PC-9 (cell line): ENCODE data around the gene GNG13. TPM values are rescaled to one million over a fixed set of nuclear protein-coding genes. Genes with fewer than 3 reads are reported as not detected.
"Not testable (repeated sequence)": the region's sequence is repeated elsewhere in the genome, so short reads cannot be mapped to it uniquely, and the experiment has no call there.

ENCODE experiments used
- BruUV-seq: library from RNA; stranded (reverse); fragments of 400-500 nt; replicated peaks from 2 replicates; lab custom pipeline; 2021; lab: Mats Ljungman, UMichigan
- CTCF ChIA-PET: fragments of 300-600 bp; sonication (Branson Sonifier 250); formaldehyde crosslinking; loops from one replicate; lab custom pipeline; 2022; ENCODE audit warnings: antibody characterized with exemption; lab: Charles Lee
- POLR2A ChIA-PET: fragments of 300-600 bp; sonication (Branson Sonifier 250); formaldehyde crosslinking; loops from one replicate; lab custom pipeline; 2022; ENCODE audit warnings: antibody characterized with exemption; ENCODE audit not compliant: unreplicated experiment; lab: Charles Lee
- DNase-seq, 2 experiments: peaks; one replicate each; pipeline versions ENCODE4 v3.0.0 to v3.0.0-alpha.2; 2015 to 2022; ENCODE audit warnings: mixed read lengths in 1 of 2
- H2AFZ ChIP-seq: fragments of 200-600 bp; sonication (generic); 2 replicates; pipeline ENCODE4 v1.8.1; 2017; ENCODE audit warnings: antibody characterized with exemption
- H3F3A ChIP-seq: fragments of 200-600 bp; sonication (generic); 2 replicates; pipeline ENCODE4 v1.8.1; 2017; ENCODE audit warnings: antibody characterized with exemption, mild to moderate bottlenecking, low read depth; ENCODE audit not compliant: insufficient read depth
- H3K27ac ChIP-seq: fragments of 200-600 bp; sonication (generic); 2 replicates; pipeline ENCODE4 v1.6.1; 2016; ENCODE audit warnings: mixed run types
- H3K27me3 ChIP-seq: fragments of 200-600 bp; sonication (generic); 2 replicates; pipeline ENCODE4 v1.6.1; 2016; ENCODE audit warnings: low read depth, mixed run types; ENCODE audit not compliant: insufficient read depth
- H3K36me3 ChIP-seq: fragments of 200-600 bp; sonication (generic); 2 replicates; pipeline ENCODE4 v1.6.1; 2016; ENCODE audit warnings: low read depth, mixed run types
- H3K4me1 ChIP-seq: fragments of 200-600 bp; sonication (generic); replicated peaks from 2 replicates; pipeline ENCODE4 v1.6.1; 2016; ENCODE audit warnings: mixed run types; ENCODE audit not compliant: insufficient read depth
- H3K4me2 ChIP-seq: fragments of 200-600 bp; sonication (generic); 2 replicates; pipeline ENCODE4 v1.6.1; 2017; ENCODE audit warnings: mixed run types
- H3K4me3 ChIP-seq: fragments of 200-600 bp; sonication (generic); 2 replicates; pipeline ENCODE4 v1.6.1; 2016; ENCODE audit warnings: mixed run types
- H3K79me2 ChIP-seq: fragments of 200-600 bp; sonication (generic); 2 replicates; pipeline ENCODE4 v1.6.1; 2017; ENCODE audit warnings: low read depth, mixed run types
- H3K9me2 ChIP-seq: fragments of 200-600 bp; sonication (generic); 2 replicates; pipeline ENCODE4 v1.8.1; 2017; ENCODE audit warnings: mild to moderate bottlenecking; ENCODE audit not compliant: insufficient read depth
- H3K9me3 ChIP-seq: fragments of 200-600 bp; sonication (generic); 2 replicates; pipeline ENCODE4 v1.8.1; 2016; ENCODE audit warnings: low read depth; ENCODE audit not compliant: insufficient read depth
- H4K20me1 ChIP-seq: fragments of 200-600 bp; sonication (generic); 2 replicates; pipeline ENCODE4 v1.8.1; 2017; ENCODE audit not compliant: insufficient read depth
- EZH2 ChIP-seq: fragments of 200-600 bp; sonication (generic); IDR thresholded peaks from 2 replicates; pipeline ENCODE4 v1.8.0; 2017; ENCODE audit warnings: antibody characterized with exemption, low read depth
- intact Hi-C: fragments of 100-400 bp; cut with micrococcal nuclease; formaldehyde crosslinking; loops from one replicate; pipeline ENCODE4 v1.10.0; 2022; ENCODE audit not compliant: unreplicated experiment
- total RNA-seq: library from RNA; stranded (reverse); gene quantifications from 2 replicates; pipeline ENCODE4 v1.2.3, GENCODE V29; 2021
- TF ChIP-seq, protein P1 (sequence below): fragments of 200-600 bp; sonication (generic); conservative IDR thresholded peaks from 2 replicates; pipeline ENCODE4 v1.6.1; 2017; ENCODE audit warnings: mixed run types, antibody characterized with exemption, mild to moderate bottlenecking, moderate library complexity

GNG13 gene
- total RNA-seq, 1 experiment from 2014 or later, result not detected

DNA sequence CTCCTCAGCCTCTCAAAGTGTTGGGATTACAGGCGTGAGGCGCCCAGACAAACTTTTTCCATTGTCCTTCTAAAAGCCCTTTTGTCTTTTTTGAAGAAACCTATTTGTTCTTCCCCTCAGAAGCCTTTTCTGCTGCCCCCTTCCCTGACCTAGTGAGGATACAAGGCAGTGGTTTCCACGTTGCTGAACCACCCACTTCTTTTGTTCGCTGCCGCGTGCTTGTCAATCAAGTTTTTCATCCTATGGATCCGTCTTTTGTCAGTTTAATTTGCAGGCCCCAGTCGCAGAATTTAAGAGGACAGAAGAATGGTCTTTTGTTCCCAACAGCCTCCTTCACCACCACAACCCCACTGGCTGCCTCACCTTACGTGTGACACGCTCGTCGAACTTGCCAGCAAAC lies 20.2 kb upstream of the GNG13 start:
- DNase-seq, result no peak
- Histone ChIP-seq H3K27ac (no peak overlapping the region), H2AFZ (no peak overlapping the region), H3K4me3 (no peak overlapping the region), H4K20me1 (no peaks in the 10 kb centered on the region), H3K36me3 (no peaks in the 10 kb centered on the region), H3K27me3 (peaks cover 77% of the 10 kb centered on the region), H3K9me3 (no peaks in the 10 kb centered on the region), H3F3A (no peaks in the 10 kb centered on the region), H3K4me2 (no peak overlapping the region), H3K9me2 (no peaks in the 10 kb centered on the region), H3K4me1 (no peaks in the 10 kb centered on the region), H3K79me2 (no peaks in the 10 kb centered on the region)
- BruUV-seq, result no TSS peak
- intact Hi-C loops, result no loop called here
- no peak for TF ChIP-seq EZH2
- TF ChIP-seq, protein P1, sequence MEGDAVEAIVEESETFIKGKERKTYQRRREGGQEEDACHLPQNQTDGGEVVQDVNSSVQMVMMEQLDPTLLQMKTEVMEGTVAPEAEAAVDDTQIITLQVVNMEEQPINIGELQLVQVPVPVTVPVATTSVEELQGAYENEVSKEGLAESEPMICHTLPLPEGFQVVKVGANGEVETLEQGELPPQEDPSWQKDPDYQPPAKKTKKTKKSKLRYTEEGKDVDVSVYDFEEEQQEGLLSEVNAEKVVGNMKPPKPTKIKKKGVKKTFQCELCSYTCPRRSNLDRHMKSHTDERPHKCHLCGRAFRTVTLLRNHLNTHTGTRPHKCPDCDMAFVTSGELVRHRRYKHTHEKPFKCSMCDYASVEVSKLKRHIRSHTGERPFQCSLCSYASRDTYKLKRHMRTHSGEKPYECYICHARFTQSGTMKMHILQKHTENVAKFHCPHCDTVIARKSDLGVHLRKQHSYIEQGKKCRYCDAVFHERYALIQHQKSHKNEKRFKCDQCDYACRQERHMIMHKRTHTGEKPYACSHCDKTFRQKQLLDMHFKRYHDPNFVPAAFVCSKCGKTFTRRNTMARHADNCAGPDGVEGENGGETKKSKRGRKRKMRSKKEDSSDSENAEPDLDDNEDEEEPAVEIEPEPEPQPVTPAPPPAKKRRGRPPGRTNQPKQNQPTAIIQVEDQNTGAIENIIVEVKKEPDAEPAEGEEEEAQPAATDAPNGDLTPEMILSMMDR, result no peak
- CTCF ChIA-PET, result no interaction called here
- POLR2A ChIA-PET, result no interaction called here

DNA sequence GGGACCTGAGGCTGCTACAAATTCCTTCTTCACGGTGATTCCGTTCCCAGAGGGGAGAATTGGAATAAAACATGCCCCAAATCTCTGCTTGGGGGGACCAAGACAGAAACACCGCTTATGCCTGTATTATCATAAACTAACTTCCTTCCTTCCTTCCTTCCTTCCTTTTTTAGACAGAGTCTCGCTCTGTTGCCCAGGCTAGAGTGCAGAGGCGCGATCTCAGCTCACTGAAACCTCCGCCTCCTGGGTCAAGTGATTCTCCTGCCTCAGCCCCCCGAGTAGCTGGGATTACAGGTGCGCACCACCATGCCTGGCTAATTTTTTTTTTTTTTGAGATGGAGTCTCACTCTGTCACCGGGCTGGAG lies 19.5 kb upstream of the GNG13 start:
- H3K27ac ChIP-seq, H3K9me2 ChIP-seq, H3K36me3 ChIP-seq, H3K4me2 ChIP-seq, H3K9me3 ChIP-seq, H2AFZ ChIP-seq, H3F3A ChIP-seq, POLR2A ChIA-PET, intact Hi-C loops, DNase-seq, H3K4me1 ChIP-seq, H4K20me1 ChIP-seq, H3K79me2 ChIP-seq, H3K4me3 ChIP-seq, BruUV-seq: not testable (repeated sequence)
- CTCF ChIA-PET, result interaction anchor here (0.8 kb wide), 1 partner anchor 174 kb away, joined by 16 read pairs; no protein-coding TSS in a partner anchor
- H3K27me3 ChIP-seq, result peaks cover 70% of the 10 kb centered on the region

DNA sequence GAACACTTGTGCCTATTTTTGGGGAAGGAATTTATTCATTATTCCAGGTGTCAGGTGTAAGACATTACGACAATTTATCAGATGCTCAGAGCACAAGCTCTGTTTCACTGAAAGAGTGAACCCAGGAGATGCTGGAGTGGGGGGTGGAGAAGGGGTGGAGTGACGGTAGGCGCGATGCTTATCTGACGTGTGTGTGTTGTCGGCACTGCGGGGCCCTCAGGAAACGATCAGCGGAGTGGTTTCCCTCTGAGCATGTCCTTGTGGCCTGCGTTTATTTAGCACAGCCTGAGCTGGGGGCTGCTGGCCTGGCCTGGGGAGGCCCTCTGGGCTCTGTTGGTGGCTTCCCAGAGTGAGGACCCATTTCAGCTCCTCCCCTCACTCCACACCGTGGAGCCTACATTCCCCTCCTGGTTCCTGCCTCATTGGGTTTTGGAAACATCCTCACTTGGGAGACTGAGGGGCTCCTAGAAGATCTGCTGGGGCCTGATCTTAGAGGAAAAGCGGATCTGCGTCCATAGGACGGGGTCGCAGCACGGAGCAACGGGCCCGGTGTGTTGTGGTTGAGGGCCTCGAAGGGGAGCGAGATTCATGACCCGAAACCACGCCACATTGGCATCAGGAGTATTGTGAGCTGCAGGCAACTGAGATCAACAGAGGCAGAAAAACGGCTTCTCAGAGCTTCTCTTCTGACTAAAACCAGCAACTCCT lies 19.0 kb upstream of the GNG13 start:
- intact Hi-C loops, result loop anchor here (10.0 kb wide), 1 partner anchor 155 kb away; the partner anchor contains the start of gene LMF1
- no peak for DNase-seq
- Histone ChIP-seq H3K4me2 (no peak overlapping the region), H3K4me1 (peaks cover 11% of the 10 kb centered on the region), H3K9me3 (no peaks in the 10 kb centered on the region), H4K20me1 (no peaks in the 10 kb centered on the region), H3K4me3 (no peak overlapping the region), H3K36me3 (no peaks in the 10 kb centered on the region), H3K79me2 (no peaks in the 10 kb centered on the region), H3K27me3 (peaks cover 65% of the 10 kb centered on the region), H3F3A (no peaks in the 10 kb centered on the region), H3K27ac (no peak overlapping the region), H2AFZ (no peak overlapping the region), H3K9me2 (no peaks in the 10 kb centered on the region)
- ChIA-PET CTCF (interaction anchor here (0.8 kb wide), 1 partner anchor 175 kb away, joined by 16 read pairs; no protein-coding TSS in a partner anchor), POLR2A (no interaction called here)
- TF ChIP-seq, protein P1, result no peak
- TF ChIP-seq EZH2, result no peak
- BruUV-seq, result no TSS peak

DNA sequence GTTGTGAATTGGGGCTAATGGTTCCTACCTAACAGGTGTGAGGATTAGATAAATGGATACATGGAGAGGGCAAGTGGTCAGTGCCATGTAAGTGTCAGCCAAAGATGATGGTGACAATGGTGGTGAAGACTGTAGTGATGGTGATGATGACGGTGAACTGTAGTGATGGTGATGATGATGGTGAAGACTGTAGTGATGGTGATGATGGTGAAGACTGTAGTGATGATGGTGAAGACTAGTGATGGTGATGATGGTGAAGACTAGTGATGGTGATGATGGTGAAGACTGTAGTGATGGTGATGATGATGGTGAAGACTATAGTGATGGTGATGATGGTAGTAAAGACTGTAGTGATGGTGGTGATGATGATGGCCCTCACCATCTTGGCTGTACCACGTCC lies 18.1 kb upstream of the GNG13 start:
- H3K4me3 ChIP-seq, result no peak overlapping the region
- H3K4me2 ChIP-seq, result no peak overlapping the region
- no peaks in the 10 kb centered on the region for H3F3A ChIP-seq
- H4K20me1 ChIP-seq, result no peaks in the 10 kb centered on the region
- DNase-seq, result no peak
- H3K27ac ChIP-seq, result no peak overlapping the region
- H3K79me2 ChIP-seq, result no peaks in the 10 kb centered on the region
- CTCF ChIA-PET, result no interaction called here
- H3K9me3 ChIP-seq, result no peaks in the 10 kb centered on the region
- no peaks in the 10 kb centered on the region for H3K36me3 ChIP-seq
- no peaks in the 10 kb centered on the region for H3K9me2 ChIP-seq
- H3K27me3 ChIP-seq, result peaks cover 56% of the 10 kb centered on the region
- no peak for TF ChIP-seq EZH2
- TF ChIP-seq, protein P1, result no peak
- intact Hi-C loops, result loop anchor here (10.0 kb wide), 1 partner anchor 156 kb away; the partner anchor contains the start of gene LMF1
- BruUV-seq, result no TSS peak
- H3K4me1 ChIP-seq, result peaks cover 11% of the 10 kb centered on the region
- POLR2A ChIA-PET, result no interaction called here
- no peak overlapping the region for H2AFZ ChIP-seq
